GM12892 (cell line): ENCODE measurements around the gene SHISA9.

Experiments used
- POLR2A ChIP-seq: IDR thresholded peaks from 2 replicates; pipeline ENCODE4 v1.6.1; 2011; ENCODE audit warnings: low read depth, low read length, control low read depth
- POLR2AphosphoS5 ChIP-seq: IDR thresholded peaks from 2 replicates; pipeline ENCODE4 v1.6.1; 2011; ENCODE audit warnings: low read depth, low read length, control low read depth
- TAF1 ChIP-seq: IDR thresholded peaks from 2 replicates; pipeline ENCODE4 v1.6.1; 2011; ENCODE audit warnings: low read depth, mild to moderate bottlenecking, control low read depth, low read length, borderline replicate concordance

DNA sequence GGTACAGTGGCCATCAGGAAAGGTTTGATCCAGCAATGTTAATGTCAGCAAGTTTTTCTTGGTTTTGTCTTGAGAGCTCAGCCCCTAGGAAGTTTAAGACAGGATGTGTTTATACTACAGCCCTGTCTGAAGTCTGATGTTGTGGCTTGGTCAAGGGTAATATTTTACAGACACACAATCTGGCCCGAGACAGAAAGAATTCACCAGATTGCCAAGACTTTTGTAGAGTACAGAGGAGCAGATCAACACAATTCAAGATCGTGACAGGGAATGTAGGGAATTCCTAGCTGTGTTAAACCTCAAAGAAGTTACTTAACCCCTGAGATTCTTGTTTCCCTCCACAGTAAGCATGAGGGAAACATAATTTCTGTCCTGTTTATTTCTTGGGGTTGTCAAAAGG lies 63.1 kb downstream of the SHISA9 start:
- TF ChIP-seq POLR2AphosphoS5 = no peak
- no peak for TF ChIP-seq TAF1
- TF ChIP-seq POLR2A = no peak
